ENCODE measurements around the gene DPM3.
"Not testable (repeated sequence)": the region's sequence is repeated elsewhere in the genome, so short reads cannot be mapped to it uniquely, and the experiment has no call there.

The DPM3 gene

DNA sequence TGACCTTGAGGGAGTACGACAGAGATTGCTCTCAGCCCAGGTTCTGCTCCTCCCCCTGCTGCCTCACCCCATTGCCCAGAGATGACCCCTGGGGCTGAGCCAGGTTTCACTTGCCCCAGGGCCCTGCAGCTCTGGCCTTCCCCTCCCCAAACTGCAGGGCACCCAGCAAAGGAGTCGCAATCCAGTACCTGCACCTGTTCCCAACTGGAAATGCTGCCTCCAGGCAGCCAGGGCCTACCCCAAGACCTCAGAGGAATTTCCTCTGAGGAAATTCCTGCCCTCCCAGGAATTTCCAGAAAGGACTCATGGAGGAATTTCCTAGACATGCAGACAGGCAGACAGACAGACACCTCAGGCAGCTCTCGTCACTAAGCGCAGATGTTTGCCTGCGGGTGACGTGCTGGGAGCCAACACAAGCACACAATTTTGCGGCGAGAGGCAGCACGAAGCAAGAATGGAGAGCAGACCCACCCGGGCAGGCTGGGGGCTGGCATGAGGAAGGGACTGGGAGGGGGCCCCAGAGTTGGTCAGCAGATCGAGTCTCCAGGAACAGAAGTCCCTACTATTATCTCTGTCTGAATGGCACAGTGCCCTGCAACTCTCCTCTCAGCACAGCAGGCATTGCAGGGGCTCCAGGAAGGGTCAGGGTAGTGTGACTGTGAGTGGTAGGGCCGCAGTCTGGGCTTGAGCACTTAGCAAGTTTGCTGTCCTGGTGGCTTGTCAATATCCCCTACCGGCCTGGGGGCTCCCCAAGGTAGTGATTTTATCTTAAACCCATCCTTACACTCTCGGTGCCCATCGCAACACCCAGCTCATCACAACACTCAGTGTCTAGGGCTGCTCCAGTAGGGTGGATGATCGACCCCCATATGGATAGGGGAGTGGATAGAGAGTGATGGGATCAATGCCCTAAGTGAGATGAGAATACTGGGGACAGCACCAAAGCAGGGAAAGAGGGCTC, 15.5 kb downstream of the DPM3 start:
- TF ChIP-seq, protein P1, sequence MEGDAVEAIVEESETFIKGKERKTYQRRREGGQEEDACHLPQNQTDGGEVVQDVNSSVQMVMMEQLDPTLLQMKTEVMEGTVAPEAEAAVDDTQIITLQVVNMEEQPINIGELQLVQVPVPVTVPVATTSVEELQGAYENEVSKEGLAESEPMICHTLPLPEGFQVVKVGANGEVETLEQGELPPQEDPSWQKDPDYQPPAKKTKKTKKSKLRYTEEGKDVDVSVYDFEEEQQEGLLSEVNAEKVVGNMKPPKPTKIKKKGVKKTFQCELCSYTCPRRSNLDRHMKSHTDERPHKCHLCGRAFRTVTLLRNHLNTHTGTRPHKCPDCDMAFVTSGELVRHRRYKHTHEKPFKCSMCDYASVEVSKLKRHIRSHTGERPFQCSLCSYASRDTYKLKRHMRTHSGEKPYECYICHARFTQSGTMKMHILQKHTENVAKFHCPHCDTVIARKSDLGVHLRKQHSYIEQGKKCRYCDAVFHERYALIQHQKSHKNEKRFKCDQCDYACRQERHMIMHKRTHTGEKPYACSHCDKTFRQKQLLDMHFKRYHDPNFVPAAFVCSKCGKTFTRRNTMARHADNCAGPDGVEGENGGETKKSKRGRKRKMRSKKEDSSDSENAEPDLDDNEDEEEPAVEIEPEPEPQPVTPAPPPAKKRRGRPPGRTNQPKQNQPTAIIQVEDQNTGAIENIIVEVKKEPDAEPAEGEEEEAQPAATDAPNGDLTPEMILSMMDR (IDR thresholded peaks at IDR 0.05; ENCODE audit: unreplicated experiment in 3 of 3) = no peak
- H3K27ac Mint-ChIP-seq = peak overlapping the region in 2 of 3 experiments; percentile 35 to 74
- H3K36me3 Mint-ChIP-seq (ENCODE audit: low read depth) = no peaks in the 10 kb centered on the region
- peaks cover 41% of the 10 kb centered on the region for H3K4me1 Mint-ChIP-seq
- H3K27me3 Mint-ChIP-seq (ENCODE audit: low read depth) = peaks cover 63% of the 10 kb centered on the region
- no peaks in the 10 kb centered on the region for H3K9me3 Mint-ChIP-seq
- H3K4me3 Mint-ChIP-seq = peak overlapping the region; percentile 59 to 80 (median 74)

GRCh38 chr1:155123801-155124200, 16.5 kb downstream of the DPM3 start:
- H3K9me3 Mint-ChIP-seq = no peaks in the 10 kb centered on the region
- H3K27ac Mint-ChIP-seq = peak overlapping the region in 1 of 3 experiments; percentile 39
- peaks cover 69% of the 10 kb centered on the region for H3K27me3 Mint-ChIP-seq (ENCODE audit: low read depth)
- TF ChIP-seq, protein P1 (IDR thresholded peaks at IDR 0.05; ENCODE audit: unreplicated experiment in 3 of 3) = no peak
- no peaks in the 10 kb centered on the region for H3K36me3 Mint-ChIP-seq (ENCODE audit: low read depth)
- no peak overlapping the region for H3K4me3 Mint-ChIP-seq
- H3K4me1 Mint-ChIP-seq = peaks cover 32% of the 10 kb centered on the region

DNA sequence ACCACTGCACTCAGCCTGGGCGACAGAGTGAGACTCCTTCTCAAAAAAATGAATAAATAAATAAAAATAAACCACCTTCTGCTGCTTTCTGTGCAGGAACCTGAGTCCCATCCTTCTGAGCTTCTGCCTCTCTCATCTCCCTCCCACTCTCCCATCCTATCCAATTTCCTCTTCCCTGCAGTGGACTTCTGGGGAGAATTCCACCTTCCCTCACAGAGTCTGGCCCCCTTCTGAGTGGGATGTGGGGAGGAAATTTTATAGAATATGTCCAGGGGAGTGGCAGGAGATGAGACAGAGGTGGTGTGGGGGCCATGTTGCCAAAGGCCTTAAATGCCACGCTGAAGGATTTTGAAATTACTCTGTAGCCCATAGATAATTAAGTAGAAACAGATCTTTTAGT, 18.0 kb downstream of the DPM3 start:
- H3K27me3 Mint-ChIP-seq (ENCODE audit: low read depth) = peaks cover 67% of the 10 kb centered on the region
- H3K9me3 Mint-ChIP-seq = no peaks in the 10 kb centered on the region
- no peak overlapping the region for H3K27ac Mint-ChIP-seq
- TF ChIP-seq, protein P1 (IDR thresholded peaks at IDR 0.05; ENCODE audit: unreplicated experiment in 3 of 3) = no peak
- peaks cover 20% of the 10 kb centered on the region for H3K4me1 Mint-ChIP-seq
- H3K36me3 Mint-ChIP-seq (ENCODE audit: low read depth) = no peaks in the 10 kb centered on the region
- no peak overlapping the region for H3K4me3 Mint-ChIP-seq

- peaks cover 57% of the 10 kb centered on the region for H3K27me3 Mint-ChIP-seq (ENCODE audit: low read depth)
- H3K4me3 Mint-ChIP-seq = no peak overlapping the region
- TF ChIP-seq, protein P1 (IDR thresholded peaks at IDR 0.05; ENCODE audit: unreplicated experiment in 3 of 3) = no peak
- H3K36me3 Mint-ChIP-seq (ENCODE audit: low read depth) = no peaks in the 10 kb centered on the region
- peaks cover 10% of the 10 kb centered on the region for H3K4me1 Mint-ChIP-seq
- no peaks in the 10 kb centered on the region for H3K9me3 Mint-ChIP-seq
- no peak overlapping the region for H3K27ac Mint-ChIP-seq
These were observed 19.1 kb downstream of the DPM3 start for GRCh38 chr1:155121249-155121648.

DNA sequence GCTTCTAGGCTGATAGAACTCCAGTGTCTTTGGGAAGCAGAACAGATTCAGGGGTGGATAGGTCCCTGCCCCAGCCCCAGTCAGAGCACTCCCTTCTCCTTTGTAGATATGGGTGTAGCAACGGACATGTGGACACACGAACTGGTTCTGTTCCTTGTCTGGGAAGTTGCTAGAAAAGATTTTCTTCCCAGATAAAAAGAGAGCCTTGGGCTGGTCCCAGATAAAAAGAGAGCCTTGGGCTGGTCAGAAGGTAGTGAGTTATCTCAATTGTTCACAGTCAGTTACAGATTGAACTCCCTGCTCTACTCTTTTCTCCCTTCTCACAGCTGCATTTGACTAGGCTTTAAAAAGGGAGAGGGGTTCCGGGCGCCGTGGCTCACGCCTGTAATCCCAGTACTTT, 20.1 kb downstream of the DPM3 start:
- Mint-ChIP-seq H3K4me1 (peaks cover 5% of the 10 kb centered on the region), H3K4me3 (no peak overlapping the region), H3K36me3 (ENCODE audit: low read depth) (no peaks in the 10 kb centered on the region), H3K27me3 (ENCODE audit: low read depth) (peaks cover 50% of the 10 kb centered on the region), H3K9me3 (no peaks in the 10 kb centered on the region), H3K27ac (no peak overlapping the region)
- TF ChIP-seq, protein P1 (IDR thresholded peaks at IDR 0.05; ENCODE audit: unreplicated experiment in 3 of 3) = no peak

- not testable (repeated sequence) for H3K9me3 Mint-ChIP-seq; H3K36me3 Mint-ChIP-seq (ENCODE audit: low read depth); H3K27ac Mint-ChIP-seq; H3K4me1 Mint-ChIP-seq
- H3K27me3 Mint-ChIP-seq (ENCODE audit: low read depth) = peaks cover 44% of the 10 kb centered on the region
- peak overlapping the region in 1 of 3 experiments; percentile 34 for H3K4me3 Mint-ChIP-seq
These were observed 22.2 kb downstream of the DPM3 start for GRCh38 chr1:155118090-155118489.

Data from nephron (organoid).